ENCODE measurements around the gene RABEPK. TPM values are rescaled to one million over a fixed set of nuclear protein-coding genes. Genes with fewer than 3 reads are reported as not detected.

The RABEPK gene
- total and polyA plus RNA-seq, 7 donors, result 9.4 to 24.4 (median 17.1) TPM

GRCh38 chr9:125276771-125277170, 76.4 kb downstream of the RABEPK start:
- Histone ChIP-seq H3K4me1 (peaks cover 0 to 38% (median 22%) of the 10 kb centered on the region in 4 donors), H3K36me3 (peaks cover 0 to 5% (median 0%) of the 10 kb centered on the region in 4 donors), H3K27me3 (no peaks in the 10 kb centered on the region), H3K9me3 (no peaks in the 10 kb centered on the region), H3K4me3 (no peak overlapping the region), H3K27ac (no peak overlapping the region)
- TF ChIP-seq CTCF (IDR thresholded peaks at IDR 0.05) (no peak), POLR2A (IDR thresholded peaks at IDR 0.05) (no peak), POLR2AphosphoS5 (IDR thresholded peaks at IDR 0.05) (no peak), EP300 (IDR thresholded peaks at IDR 0.05) (no peak)
- 96 to 99% methylated on average over 4 of the region's 4 CpGs for WGBS, 2 donors
- intact Hi-C loops (cut with DNase I), result no loop called here
- no peak for DNase-seq

DNA sequence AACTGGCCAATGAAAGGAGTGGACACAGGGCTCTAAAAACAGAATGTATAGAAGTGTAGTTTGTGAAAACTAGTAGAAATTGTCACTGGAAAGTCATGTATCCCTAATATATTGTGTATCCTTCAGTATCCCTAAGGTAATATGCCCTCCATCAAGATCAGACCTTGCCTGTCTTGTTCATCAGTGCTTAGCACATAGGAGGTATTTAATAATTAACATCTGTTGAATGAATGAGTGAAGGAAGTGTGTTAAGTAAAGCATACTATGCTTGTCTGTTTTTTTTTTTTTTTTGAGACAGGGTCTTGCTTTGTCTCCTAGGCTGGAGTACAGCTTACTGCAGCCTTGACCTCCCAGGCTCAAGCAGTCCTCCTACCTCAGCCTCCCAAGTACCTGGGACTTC, 77.1 kb downstream of the RABEPK start:
- Histone ChIP-seq H3K27me3 (no peaks in the 10 kb centered on the region), H3K4me1 (peaks cover 0 to 31% (median 16%) of the 10 kb centered on the region in 4 donors), H3K27ac (no peak overlapping the region), H3K4me3 (no peak overlapping the region), H3K9me3 (no peaks in the 10 kb centered on the region), H3K36me3 (peaks cover 0 to 5% (median 0%) of the 10 kb centered on the region in 4 donors)
- no peak for DNase-seq
- intact Hi-C loops (cut with DNase I), result no loop called here
- TF ChIP-seq CTCF (IDR thresholded peaks at IDR 0.05), result no peak
- no peak for TF ChIP-seq POLR2A (IDR thresholded peaks at IDR 0.05)
- no peak for TF ChIP-seq EP300 (IDR thresholded peaks at IDR 0.05)
- no peak for TF ChIP-seq POLR2AphosphoS5 (IDR thresholded peaks at IDR 0.05)

GRCh38 chr9:125280945-125281344, 80.6 kb downstream of the RABEPK start:
- TF ChIP-seq CTCF (IDR thresholded peaks at IDR 0.05), result no peak
- no peak for TF ChIP-seq POLR2AphosphoS5 (IDR thresholded peaks at IDR 0.05)
- no peak for TF ChIP-seq POLR2A (IDR thresholded peaks at IDR 0.05)
- no peak for TF ChIP-seq EP300 (IDR thresholded peaks at IDR 0.05)
- Histone ChIP-seq H3K4me3 (no peak overlapping the region), H3K4me1 (peaks cover 0 to 24% (median 9%) of the 10 kb centered on the region in 4 donors), H3K36me3 (peaks cover 0 to 5% (median 0%) of the 10 kb centered on the region in 4 donors), H3K27me3 (no peaks in the 10 kb centered on the region), H3K27ac (no peak overlapping the region), H3K9me3 (no peaks in the 10 kb centered on the region)
- intact Hi-C loops (cut with DNase I), result no loop called here
- DNase-seq, result no peak
- WGBS, 2 donors, result 73 to 88% methylated on average over 4 of the region's 4 CpGs

Small RNAs within 50 kb of the gene (small RNA-seq; reads per million reads assigned to genes)
- gene AL354710.1, result 0 reads per million in 3 donors

Other genes starting within 250 kb of the RABEPK start
- gene SCAI, start 57.0 kb upstream of the RABEPK start, total RNA-seq, result 10 to 100 TPM in 2 of 4 donors, 1 to 10 TPM in 2; 5.4 to 15.8 (median 11.4) TPM
- 1 to 10 TPM in 2 of 3 donors, under 1 TPM in 1; under 0.01 to 1.9 (median 1.4) TPM for gene SCAI, start 57.0 kb upstream of the RABEPK start, polyA plus RNA-seq
- gene PPP6C, start 10.7 kb upstream of the RABEPK start, total RNA-seq, result 10 to 100 TPM; 24.9 to 34.6 (median 31.5) TPM
- 10 to 100 TPM; 24.8 to 41.6 (median 37.8) TPM for gene PPP6C, start 10.7 kb upstream of the RABEPK start, polyA plus RNA-seq
- 10 to 100 TPM; 46.5 to 65.4 (median 58.7) TPM for gene HSPA5, start 40.8 kb downstream of the RABEPK start, total RNA-seq
- 100 to 1,000 TPM in 1 of 3 donors, 10 to 100 TPM in 2; 15.6 to 208 (median 79.3) TPM for gene HSPA5, start 40.8 kb downstream of the RABEPK start, polyA plus RNA-seq
- 100 to 1,000 TPM in 1 of 4 donors, 10 to 100 TPM in 3; 44.9 to 182 (median 54.3) TPM for gene GAPVD1, start 61.3 kb downstream of the RABEPK start, total RNA-seq
- gene GAPVD1, start 61.3 kb downstream of the RABEPK start, polyA plus RNA-seq, result 10 to 100 TPM in 1 of 3 donors, 1 to 10 TPM in 2; 3.0 to 12.7 (median 5.1) TPM